H1 (cell line): ENCODE data around the gene ZDHHC19. TPM values are rescaled to one million over a fixed set of nuclear protein-coding genes. Genes with fewer than 3 reads are reported as not detected.

ENCODE experiments used
- CTCF ChIA-PET: fragments of 300-600 bp; sonication (Branson Sonifier 250); formaldehyde crosslinking; loops from one replicate; lab custom pipeline; 2021; ENCODE audit not compliant: partially characterized antibody; lab: Charles Lee
- POLR2A ChIA-PET: fragments of 300-600 bp; sonication (Branson Sonifier 250); formaldehyde crosslinking; loops from one replicate; lab custom pipeline; 2021; ENCODE audit warnings: inconsistent platforms; ENCODE audit not compliant: partially characterized antibody; lab: Charles Lee
- DNase-seq, 2 experiments: peaks; one replicate each; pipeline versions ENCODE4 v3.0.0 to v3.0.0-alpha.2; 2010 to 2022; ENCODE audit warnings: low spot score in 2 of 2, low read depth in 1 of 2, mixed read lengths in 1 of 2
- FAIRE-seq: peaks from 2 replicates; lab custom pipeline; 2011; peaks lifted over from hg19 to GRCh38; lab: Jason Lieb, UNC
- H2AFZ ChIP-seq: 2 replicates; pipeline ENCODE4 v1.8.1; 2012; ENCODE audit warnings: low read length, inconsistent platforms
- H2AK5ac ChIP-seq: 2 replicates; pipeline ENCODE4 v1.6.1; 2013; ENCODE audit warnings: low read depth, low read length
- H2BK120ac ChIP-seq: replicated peaks from 2 replicates; pipeline ENCODE3; 2013; ENCODE audit warnings: low read depth, low read length, inconsistent platforms
- H2BK12ac ChIP-seq: 2 replicates; pipeline ENCODE4 v1.6.1; 2013; ENCODE audit warnings: low read depth, low read length
- H2BK15ac ChIP-seq: 2 replicates; pipeline ENCODE4 v1.6.1; 2013; ENCODE audit warnings: low read length
- H2BK20ac ChIP-seq: 2 replicates; pipeline ENCODE4 v1.6.1; 2013; ENCODE audit warnings: low read length
- H2BK5ac ChIP-seq: 2 replicates; pipeline ENCODE4 v1.6.1; 2013; ENCODE audit warnings: low read depth, low read length
- H3K14ac ChIP-seq: 2 replicates; pipeline ENCODE4 v1.6.1; 2013; ENCODE audit warnings: inconsistent platforms; ENCODE audit not compliant: insufficient read length
- H3K18ac ChIP-seq: 2 replicates; pipeline ENCODE4 v1.6.1; 2013; ENCODE audit warnings: low read length; ENCODE audit errors: extremely low read depth
- H3K23ac ChIP-seq: 2 replicates; pipeline ENCODE4 v1.6.1; 2013; ENCODE audit warnings: inconsistent platforms; ENCODE audit not compliant: insufficient read length
- H3K23me2 ChIP-seq: 2 replicates; pipeline ENCODE4 v1.6.1; 2013; ENCODE audit warnings: low read depth, low read length
- H3K27ac ChIP-seq: 2 replicates; pipeline ENCODE4 v1.6.1; 2011; ENCODE audit warnings: low read depth, low read length, inconsistent platforms
- H3K27me3 ChIP-seq, 4 experiments: replicated peaks in 1 of 4; 1 replicate in 1 of 4; 2 replicates in 3 of 4; pipeline versions ENCODE4 v1.6.1 to v1.8.1; 2011 to 2013; ENCODE audit warnings: low read length in 3 of 4, mild to moderate bottlenecking in 3 of 4, inconsistent platforms in 2 of 4, mixed read lengths in 2 of 4, moderate library complexity in 1 of 4; ENCODE audit not compliant: control insufficient read depth in 3 of 4, insufficient read depth in 3 of 4; ENCODE audit errors: extremely low read depth in 1 of 4
- H3K36me3 ChIP-seq, 4 experiments: 2 replicates each; pipeline versions ENCODE4 v1.6.1 to v1.8.1; 2011 to 2013; ENCODE audit warnings: mild to moderate bottlenecking in 4 of 4, low read length in 3 of 4, moderate library complexity in 2 of 4, control low read depth in 1 of 4, inconsistent platforms in 1 of 4; ENCODE audit not compliant: insufficient read depth in 4 of 4, control insufficient read depth in 2 of 4
- H3K4ac ChIP-seq: replicated peaks from 2 replicates; pipeline ENCODE3; 2013; ENCODE audit warnings: low read length, low read depth, mixed read lengths, inconsistent platforms; ENCODE audit not compliant: insufficient read length
- H3K4me1 ChIP-seq, 4 experiments: replicated peaks in 1 of 4; 1 replicate in 1 of 4; 2 replicates in 3 of 4; pipeline versions ENCODE4 v1.6.1 to v1.8.1; 2011 to 2013; ENCODE audit warnings: low read length in 3 of 4, inconsistent platforms in 2 of 4, mixed read lengths in 1 of 4; ENCODE audit not compliant: insufficient read depth in 4 of 4, control insufficient read depth in 3 of 4
- H3K4me2 ChIP-seq, 2 experiments: 2 replicates each; pipeline versions ENCODE4 v1.6.1 to v1.8.1; 2011 to 2013; ENCODE audit warnings: low read depth in 2 of 2, low read length in 2 of 2, control low read depth in 1 of 2, inconsistent platforms in 1 of 2, mild to moderate bottlenecking in 1 of 2; ENCODE audit not compliant: insufficient read depth in 1 of 2
- H3K4me3 ChIP-seq, 4 experiments: fragments of 200-600, 300-600 bp in 1 of 4; sonication (generic), shearing (Covaris generic), sonication (Bioruptor Twin) in 1 of 4; 2 replicates each; pipeline versions ENCODE4 v1.5.1 to v1.8.1; 2011 to 2016; ENCODE audit warnings: low read length in 4 of 4, low read depth in 3 of 4, control low read depth in 2 of 4, inconsistent platforms in 2 of 4, mild to moderate bottlenecking in 2 of 4, mixed read lengths in 1 of 4, moderate library complexity in 1 of 4; ENCODE audit not compliant: insufficient read depth in 2 of 4; ENCODE audit errors: extremely low read depth in 1 of 4
- H3K56ac ChIP-seq: replicated peaks from 2 replicates; pipeline ENCODE3; 2013; ENCODE audit warnings: low read depth, mild to moderate bottlenecking, mixed read lengths, low read length, inconsistent platforms; ENCODE audit not compliant: insufficient read length
- H3K79me1 ChIP-seq: 2 replicates; pipeline ENCODE4 v1.6.1; 2013; ENCODE audit warnings: low read depth, low read length, control low read depth
- H3K79me2 ChIP-seq, 2 experiments: 2 replicates each; pipeline versions ENCODE4 v1.6.1 to v1.8.1; 2012 to 2013; ENCODE audit warnings: low read length in 2 of 2, mild to moderate bottlenecking in 2 of 2, inconsistent platforms in 1 of 2; ENCODE audit not compliant: insufficient read depth in 2 of 2, control insufficient read depth in 1 of 2
- H3K9ac ChIP-seq, 4 experiments: replicated peaks in 1 of 4; 1 replicate in 1 of 4; 2 replicates in 3 of 4; pipeline versions ENCODE4 v1.6.1 to v1.8.1; 2011 to 2013; ENCODE audit warnings: low read depth in 3 of 4, low read length in 3 of 4, control low read depth in 2 of 4, mild to moderate bottlenecking in 2 of 4, moderate library complexity in 2 of 4, inconsistent platforms in 1 of 4; ENCODE audit errors: extremely low read depth in 1 of 4
- H3K9me3 ChIP-seq, 2 experiments: 2 replicates each; pipeline versions ENCODE4 v1.6.1 to v1.8.1; 2012 to 2013; ENCODE audit warnings: mild to moderate bottlenecking in 2 of 2, moderate library complexity in 2 of 2, control low read depth in 1 of 2, inconsistent platforms in 1 of 2, low read depth in 1 of 2, low read length in 1 of 2, mixed read lengths in 1 of 2; ENCODE audit not compliant: insufficient read depth in 2 of 2
- H4K20me1 ChIP-seq, 2 experiments: replicated peaks in 1 of 2; 2 replicates each; pipeline versions ENCODE3 to v1.8.1; 2011 to 2013; ENCODE audit warnings: inconsistent platforms in 2 of 2, low read length in 2 of 2, mild to moderate bottlenecking in 1 of 2; ENCODE audit not compliant: insufficient read depth in 2 of 2, control insufficient read depth in 1 of 2
- H4K5ac ChIP-seq: 2 replicates; pipeline ENCODE4 v1.6.1; 2013; ENCODE audit warnings: low read length, low read depth, mixed read lengths, inconsistent platforms; ENCODE audit not compliant: insufficient read length
- H4K8ac ChIP-seq: 2 replicates; pipeline ENCODE4 v1.8.0; 2013; ENCODE audit warnings: mild to moderate bottlenecking, moderate library complexity, low read length, inconsistent platforms; ENCODE audit not compliant: insufficient read depth; ENCODE audit errors: extremely low read depth
- H4K91ac ChIP-seq: replicated peaks from 2 replicates; pipeline ENCODE3; 2013; ENCODE audit warnings: low read length, mixed read lengths, inconsistent platforms; ENCODE audit not compliant: insufficient read length
- CBX5 ChIP-seq: fragments of 300-800, 300-1000 bp; sonication (generic); IDR thresholded peaks from 2 replicates; pipeline ENCODE4 v1.7.1; 2016; ENCODE audit warnings: antibody characterized with exemption, low read length, low read depth
- CHD2 ChIP-seq: IDR thresholded peaks from 2 replicates; pipeline ENCODE4 v1.6.1; 2012; ENCODE audit warnings: low read length, improper control_type of control experiment
- CTBP2 ChIP-seq: IDR thresholded peaks from 2 replicates; pipeline ENCODE4 v1.7.0; 2011; ENCODE audit warnings: borderline replicate concordance, mild to moderate bottlenecking, moderate library complexity, mixed read lengths, low read length; ENCODE audit not compliant: insufficient read depth, insufficient read length
- EZH2 ChIP-seq: fragments of 200-600 bp; sonication (generic); IDR thresholded peaks from 2 replicates; pipeline ENCODE4 v1.7.1; 2012; ENCODE audit warnings: low read depth, mild to moderate bottlenecking, moderate library complexity, low read length, inconsistent platforms; ENCODE audit not compliant: severe bottlenecking
- GTF2F1 ChIP-seq: IDR thresholded peaks from 2 replicates; pipeline ENCODE4 v1.6.1; 2012; ENCODE audit warnings: low read depth, low read length, improper control_type of control experiment, borderline replicate concordance
- HDAC2 ChIP-seq, 2 experiments: fragments of 300-600 bp in 1 of 2; sonication (generic) in 1 of 2; IDR thresholded peaks; 2 replicates each; pipeline ENCODE4 v1.6.1; 2011 to 2012; ENCODE audit warnings: low read depth in 2 of 2, low read length in 2 of 2, mild to moderate bottlenecking in 2 of 2, moderate library complexity in 2 of 2, borderline replicate concordance in 1 of 2, inconsistent platforms in 1 of 2
- KDM5A ChIP-seq: fragments of 200-600 bp; IDR thresholded peaks from 2 replicates; pipeline ENCODE4 v1.7.1; 2012; ENCODE audit warnings: mild to moderate bottlenecking, low read length, inconsistent platforms, mixed read lengths
- NANOG ChIP-seq: IDR thresholded peaks from 2 replicates; pipeline ENCODE4 v1.6.1; 2011; ENCODE audit warnings: low read length, low read depth, mild to moderate bottlenecking, inconsistent platforms; ENCODE audit not compliant: insufficient read depth, poor library complexity, severe bottlenecking
- RBBP5 ChIP-seq: IDR thresholded peaks from 2 replicates; pipeline ENCODE4 v1.7.1; 2012; ENCODE audit warnings: low read depth, mild to moderate bottlenecking, inconsistent platforms, low read length, moderate library complexity, borderline replicate concordance
- RXRA ChIP-seq: IDR thresholded peaks from 2 replicates; pipeline ENCODE4 v1.6.1; 2011; ENCODE audit warnings: low read depth, mild to moderate bottlenecking, low read length, moderate library complexity; ENCODE audit not compliant: insufficient read depth
- SAP30 ChIP-seq: fragments of 300-600 bp; sonication (generic); IDR thresholded peaks from 2 replicates; pipeline ENCODE4 v1.7.1; 2012; ENCODE audit warnings: low read length, moderate library complexity, mild to moderate bottlenecking, inconsistent platforms; ENCODE audit not compliant: insufficient read depth, insufficient replicate concordance
- SIN3A ChIP-seq, 2 experiments: IDR thresholded peaks in 1 of 2; conservative IDR thresholded peaks in 1 of 2; 2 replicates each; pipeline ENCODE4 v1.6.1; 2011 to 2012; ENCODE audit warnings: low read length in 2 of 2, improper control_type of control experiment in 1 of 2, low read depth in 1 of 2, mild to moderate bottlenecking in 1 of 2
- SP2 ChIP-seq: IDR thresholded peaks from 2 replicates; pipeline ENCODE4 v1.6.1; 2012; ENCODE audit warnings: mild to moderate bottlenecking, low read length, inconsistent platforms
- WGBS, 2 experiments: shearing (Covaris generic) in 1 of 2; methylation state at CpG; one replicate each; pipeline versions ENCODE4 v1.1.6 to v1.1.7; 2013 to 2015; ENCODE audit warnings: low lambda C conversion rate in 2 of 2, mixed read lengths in 2 of 2, inconsistent platforms in 1 of 2, low coverage in 1 of 2, missing lambda C conversion rate in 1 of 2; ENCODE audit not compliant: insufficient replicate concordance in 2 of 2, insufficient coverage in 1 of 2, insufficient read length in 1 of 2; ENCODE audit errors: extremely low coverage in 1 of 2, missing lambda C conversion rate in 1 of 2; 5-methylcytosine and 5-hydroxymethylcytosine counted together
- polyA plus RNA-seq, 7 experiments: library from polyadenylated mRNA; depleted of rRNA in 3 of 7; stranded (reverse) in 5 of 7; unstranded in 2 of 7; fragments of >200 nt in 5 of 7; fragments of 200-250 nt in 2 of 7; gene quantifications; 1 replicate in 5 of 7; 2 replicates in 1 of 7; 4 replicates in 1 of 7; pipeline versions ENCODE4 v1.2.1 to v1.2.3, GENCODE V29; 2011 to 2013; ENCODE audit warnings: missing spikeins in 2 of 7, mixed read lengths in 2 of 7
- total RNA-seq: library from RNA; stranded (reverse); fragmentation: NEBNext Ultra II Directional; extraction: Animal tissue kit (Norgen Biotek cat#: 25700); gene quantifications from 2 replicates; pipeline ENCODE4 v1.2.1, GENCODE V29; 2021

ZDHHC19 gene
- total and polyA plus RNA-seq, 2 of the 8 experiments (the other 6 are each of a cell fraction or from before 2014, with no cell fraction given): 2.5 to 4.1 TPM

DNA sequence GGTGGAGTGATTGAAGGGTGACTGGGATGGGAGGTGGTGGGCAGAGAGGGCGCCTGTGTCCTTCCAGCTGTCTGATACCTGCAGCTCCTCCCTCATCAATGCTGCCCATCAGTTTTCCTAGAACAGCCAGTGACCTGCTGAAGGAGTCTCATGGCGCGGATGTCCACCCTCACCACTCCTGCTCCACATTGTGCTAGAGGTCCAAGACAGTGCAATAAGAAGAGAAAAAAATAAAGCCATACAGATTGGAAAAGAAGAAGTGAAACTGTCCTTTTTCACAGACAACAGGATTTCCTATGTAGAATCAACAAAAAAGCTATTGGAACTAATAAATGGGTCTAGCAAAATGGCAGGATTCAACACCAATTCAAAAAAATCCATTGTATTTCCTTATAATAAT lies 7.4 kb downstream of the ZDHHC19 start:
- Histone ChIP-seq H3K23me2 (no peaks in the 10 kb centered on the region), H4K20me1 (no peaks in the 10 kb centered on the region), H3K56ac (no peak overlapping the region), H3K9ac (no peak overlapping the region), H2BK20ac (no peak overlapping the region), H2BK15ac (no peak overlapping the region; the same call in 1 of the 2 replicates), H2BK120ac (no peak overlapping the region), H3K27me3 (peaks cover 0 to 7% (median 7%) of the 10 kb centered on the region in 4 experiments; a peak in 5 of 7 replicates), H3K4ac (no peak overlapping the region), H3K4me2 (no peak overlapping the region), H3K4me3 (no peak overlapping the region), H2AK5ac (no peak overlapping the region), H3K36me3 (no peaks in the 10 kb centered on the region), H3K27ac (no peak overlapping the region), H4K8ac (no peak overlapping the region), H2BK12ac (0 out of 2 replicates have a peak overlapping the region, but pooled peaks have one; percentile 39), H3K4me1 (peaks cover 0 to 8% (median 2%) of the 10 kb centered on the region in 4 experiments; a peak in 4 of 7 replicates), H3K18ac (no peak overlapping the region), H4K5ac (no peak overlapping the region), H4K91ac (no peak overlapping the region), H3K9me3 (no peaks in the 10 kb centered on the region), H3K23ac (no peak overlapping the region), H2AFZ (no peak overlapping the region), H3K79me2 (no peaks in the 10 kb centered on the region), H3K14ac (no peak overlapping the region), H3K79me1 (no peaks in the 10 kb centered on the region), H2BK5ac (0 out of 2 replicates have a peak overlapping the region, but pooled peaks have one; percentile 9)
- POLR2A ChIA-PET: no interaction called here
- CTCF ChIA-PET: interaction anchor here (0.6 to 1.5 kb wide), 5 partner anchors 48 to 181 kb away, joined by 3 to 11 read pairs (median 4); no protein-coding TSS in a partner anchor
- FAIRE-seq (no peak), DNase-seq (no peak)
- 79% methylated on average over 3 of the region's 3 CpGs; no CpG with 5 or more reads in 1 of the 2 experiments for WGBS, 2 experiments
- no peak for TF ChIP-seq SIN3A (conservative IDR thresholded peaks at IDR 0.05 in 1 of 2, IDR thresholded peaks at IDR 0.05 in 1 of 2; ENCODE audit: low read depth in 1 of 2, low read length in 2 of 2)
- TF ChIP-seq RXRA: no peak
- TF ChIP-seq GTF2F1: no peak
- no peak for TF ChIP-seq CTBP2
- TF ChIP-seq CBX5: no peak
- TF ChIP-seq CHD2: no peak
- no peak for TF ChIP-seq RBBP5
- no peak for TF ChIP-seq KDM5A
- no peak for TF ChIP-seq SAP30
- TF ChIP-seq NANOG: no peak
- no peak for TF ChIP-seq SP2
- TF ChIP-seq HDAC2 (IDR thresholded peaks at IDR 0.05; ENCODE audit: borderline replicate concordance in 1 of 2, low read depth in 2 of 2, low read length in 2 of 2): no peak
- no peak for TF ChIP-seq EZH2
